GM12878 (cell line): ENCODE measurements around the gene NADSYN1. TPM values are rescaled to one million over a fixed set of nuclear protein-coding genes. Genes with fewer than 3 reads are reported as not detected.

ENCODE experiments used
- ATAC-seq: fragments of 200-7000 bp; cut with Tn5 transposase; 3 replicates; pipeline ENCODE4 v1.9.1; 2020; ENCODE audit warnings: mild to moderate bottlenecking, moderate library complexity
- BruUV-seq: library from RNA; stranded (reverse); fragments of 400-500 nt; replicated peaks from 2 replicates; lab custom pipeline; 2021; lab: Mats Ljungman, UMichigan
- CTCF ChIA-PET: fragments of 300-600 bp; sonication (Branson Sonifier 250); formaldehyde crosslinking; extraction: SDS; loops from one replicate; lab custom pipeline; 2021; ENCODE audit warnings: inconsistent platforms; lab: Yijun Ruan, JAX
- POLR2A ChIA-PET: fragments of 350-600 bp; formaldehyde crosslinking; extraction: SDS; loops from one replicate; lab custom pipeline; 2021; ENCODE audit warnings: inconsistent platforms; lab: Charles Lee
- RAD21 ChIA-PET: fragments of 300-600 bp; sonication (Branson Sonifier 250); formaldehyde crosslinking; loops from one replicate; lab custom pipeline; 2023; ENCODE audit warnings: antibody characterized with exemption; ENCODE audit not compliant: unreplicated experiment; lab: Charles Lee
- SMC1A ChIA-PET: fragments of 300-600 bp; sonication (Branson Sonifier 250); formaldehyde crosslinking; loops from one replicate; lab custom pipeline; 2023; ENCODE audit not compliant: unreplicated experiment, uncharacterized antibody; lab: Charles Lee
- DNase-seq: peaks from one replicate; pipeline ENCODE4 v3.0.0-alpha.2; 2011; ENCODE audit warnings: low read depth, low spot score
- FAIRE-seq: peaks from 3 replicates; lab custom pipeline; 2011; peaks lifted over from hg19 to GRCh38; lab: Jason Lieb, UNC
- H2AFZ ChIP-seq: 2 replicates; pipeline ENCODE4 v1.6.0; 2011; ENCODE audit warnings: low read depth, low read length, control low read depth; ENCODE audit not compliant: control insufficient read depth
- H3K27ac ChIP-seq: 2 replicates; pipeline ENCODE4 v1.5.1; 2011; ENCODE audit warnings: control low read depth; ENCODE audit not compliant: control insufficient read depth, insufficient read depth
- H3K27me3 ChIP-seq, 2 experiments: replicated peaks in 1 of 2; 2 replicates each; pipeline versions ENCODE4 v1.6.0 to v1.6.1; 2011; ENCODE audit warnings: low read length in 1 of 2; ENCODE audit not compliant: control insufficient read depth in 2 of 2, insufficient read depth in 2 of 2
- H3K36me3 ChIP-seq, 2 experiments: 2 replicates each; pipeline ENCODE4 v1.5.1; 2011; ENCODE audit warnings: low read length in 1 of 2; ENCODE audit not compliant: control insufficient read depth in 2 of 2, insufficient read depth in 2 of 2
- H3K4me1 ChIP-seq: 2 replicates; pipeline ENCODE4 v1.6.1; 2011; ENCODE audit warnings: mild to moderate bottlenecking, low read length, moderate library complexity, mixed read lengths; ENCODE audit not compliant: control insufficient read depth, insufficient read depth
- H3K4me2 ChIP-seq: 2 replicates; pipeline ENCODE4 v1.6.0; 2011; ENCODE audit warnings: control low read depth; ENCODE audit not compliant: control insufficient read depth, insufficient read depth
- H3K4me3 ChIP-seq: fragments of 200-600 bp; sonication (generic); 2 replicates; pipeline ENCODE4 v1.5.1; 2016
- H3K79me2 ChIP-seq: 2 replicates; pipeline ENCODE4 v1.6.0; 2011; ENCODE audit warnings: low read length; ENCODE audit not compliant: control insufficient read depth, insufficient read depth
- H3K9ac ChIP-seq: 2 replicates; pipeline ENCODE4 v1.8.0; 2011; ENCODE audit warnings: low read length, control low read depth, mixed read lengths; ENCODE audit not compliant: control insufficient read depth, insufficient read depth
- H3K9me3 ChIP-seq: replicated peaks from 3 replicates; pipeline ENCODE4 v1.5.1; 2011; ENCODE audit warnings: mild to moderate bottlenecking, low read length; ENCODE audit not compliant: control insufficient read depth, insufficient read depth
- H4K20me1 ChIP-seq: 2 replicates; pipeline ENCODE4 v1.6.0; 2011; ENCODE audit not compliant: control insufficient read depth, insufficient read depth
- CHD1 ChIP-seq: IDR thresholded peaks from 2 replicates; pipeline ENCODE4 v1.6.1; 2012; ENCODE audit warnings: low read depth, low read length, improper control_type of control experiment
- CREB1 ChIP-seq: IDR thresholded peaks from 2 replicates; pipeline ENCODE4 v1.6.1; 2012; ENCODE audit warnings: low read depth, mild to moderate bottlenecking, inconsistent platforms
- CUX1 ChIP-seq: IDR thresholded peaks from 2 replicates; pipeline ENCODE4 v1.6.1; 2012; ENCODE audit warnings: improper control_type of control experiment, low read depth, low read length; ENCODE audit not compliant: insufficient replicate concordance
- E4F1 ChIP-seq: fragments of 450-650 bp; IDR thresholded peaks from 2 replicates; pipeline ENCODE4 v1.6.1; 2018; ENCODE audit warnings: borderline replicate concordance, mild to moderate bottlenecking; ENCODE audit not compliant: partially characterized antibody
- EZH2 ChIP-seq: IDR thresholded peaks from 2 replicates; pipeline ENCODE4 v1.6.1; 2012; ENCODE audit warnings: low read depth, mild to moderate bottlenecking, control low read depth, inconsistent platforms, low read length, borderline replicate concordance; ENCODE audit not compliant: control insufficient read depth
- FOXM1 ChIP-seq: IDR thresholded peaks from 2 replicates; pipeline ENCODE4 v1.6.1; 2012; ENCODE audit warnings: low read depth, mild to moderate bottlenecking, inconsistent platforms, low read length, moderate library complexity
- NR2F1 ChIP-seq: fragments of 450-650 bp; conservative IDR thresholded peaks from 2 replicates; pipeline ENCODE4 v1.6.1; 2017; ENCODE audit warnings: mild to moderate bottlenecking
- NRF1 ChIP-seq: conservative IDR thresholded peaks from 2 replicates; pipeline ENCODE4 v1.6.1; 2011; ENCODE audit warnings: mild to moderate bottlenecking, low read depth, low read length, improper control_type of control experiment
- POLR2AphosphoS5 ChIP-seq: IDR thresholded peaks from 2 replicates; pipeline ENCODE4 v1.6.1; 2011; ENCODE audit warnings: mild to moderate bottlenecking, low read length, inconsistent platforms
- SPI1 ChIP-seq: IDR thresholded peaks from 2 replicates; pipeline ENCODE4 v1.6.1; 2011; ENCODE audit warnings: low read depth, mild to moderate bottlenecking, low read length, moderate library complexity, borderline replicate concordance; ENCODE audit not compliant: insufficient read depth
- STAT3 ChIP-seq: IDR thresholded peaks from 2 replicates; pipeline ENCODE4 v1.6.1; 2011; ENCODE audit warnings: low read depth, low read length, improper control_type of control experiment
- SUZ12 ChIP-seq: fragments of 200-600 bp; sonication (generic); IDR thresholded peaks from one replicate; pipeline ENCODE4 v1.6.1; 2018; ENCODE audit warnings: antibody characterized with exemption, mild to moderate bottlenecking; ENCODE audit not compliant: unreplicated experiment
- ZBTB11 ChIP-seq: fragments of 450-650 bp; formaldehyde crosslinking; IDR thresholded peaks from 2 replicates; pipeline ENCODE4 v1.5.0; 2022; ENCODE audit warnings: mild to moderate bottlenecking, missing genetic modification characterization
- WGBS: methylation state at CpG from one replicate; pipeline ENCODE4 v1.1.6; 2016; ENCODE audit warnings: low lambda C conversion rate; ENCODE audit not compliant: insufficient replicate concordance, insufficient coverage; ENCODE audit errors: missing lambda C conversion rate; 5-methylcytosine and 5-hydroxymethylcytosine counted together
- in situ Hi-C: fragments of 300-500 bp; cut with MboI; formaldehyde crosslinking; loops from 9 replicates; pipeline ENCODE4 v1.14.3; 2018; ENCODE audit warnings: mixed read lengths
- intact Hi-C: fragments of 100-400 bp; cut with micrococcal nuclease; formaldehyde crosslinking; loops from one replicate; pipeline ENCODE4 v1.14.2; 2022; ENCODE audit not compliant: unreplicated experiment
- polyA plus RNA-seq, 11 experiments: library from polyadenylated mRNA; depleted of rRNA in 4 of 11; unstranded in 6 of 11; stranded (reverse) in 5 of 11; fragments of >200 nt; fragmentation: Nextera tagmentation in 4 of 11; fragmentation: Illumina TruSeq in 1 of 11; extraction: Ambion mirVana in 4 of 11; extraction: Trizol in 1 of 11; gene quantifications; 1 replicate in 1 of 11; 2 replicates in 10 of 11; pipeline versions ENCODE4 v1.2.1 to v1.2.3, GENCODE V29; 2011 to 2016; ENCODE audit warnings: inconsistent platforms in 2 of 11, missing spikeins in 2 of 11, low read depth in 1 of 11
- total RNA-seq, 4 experiments: library from RNA; depleted of rRNA in 3 of 4; stranded (reverse); fragments of >200 nt in 3 of 4; fragmentation: Illumina TruSeq in 1 of 4; extraction: Trizol in 1 of 4; gene quantifications; 2 replicates each; pipeline versions ENCODE4 v1.2.1 to v1.2.3, GENCODE V29; 2013 to 2021

The NADSYN1 gene
- total and polyA plus RNA-seq, 10 of the 15 experiments (the other 5 are each of a cell fraction or from before 2014, with no cell fraction given): 12.2 to 90.2 (median 69.5) TPM

GRCh38 chr11:71444811-71445210 is 8.2 kb upstream of the NADSYN1 start:
- ATAC-seq: no peak
- DNase-seq: no peak
- BruUV-seq: no TSS peak
- no peaks in the 10 kb centered on the region for H4K20me1 ChIP-seq
- H3K4me3 ChIP-seq: no peak overlapping the region
- H3K4me1 ChIP-seq: no peaks in the 10 kb centered on the region
- 98% methylated on average over 6 of the region's 6 CpGs for WGBS
- ChIA-PET SMC1A (no interaction called here), POLR2A (no interaction called here), CTCF (interaction anchor here (1.3 to 1.6 kb wide), 2 partner anchors 17 to 119 kb away, joined by 3 read pairs; no protein-coding TSS in a partner anchor), RAD21 (no interaction called here)
- H3K27me3 ChIP-seq: no peaks in the 10 kb centered on the region
- no peak for TF ChIP-seq SUZ12
- TF ChIP-seq FOXM1: no peak
- no peak for TF ChIP-seq NR2F1
- TF ChIP-seq EZH2: no peak
- TF ChIP-seq NRF1: no peak
- no peak for TF ChIP-seq POLR2AphosphoS5
- TF ChIP-seq CREB1: no peak
- TF ChIP-seq E4F1: no peak
- no peak for TF ChIP-seq STAT3
- TF ChIP-seq SPI1: no peak
- TF ChIP-seq CHD1: no peak
- no peak for TF ChIP-seq ZBTB11 (CRISPR knock-in tag)
- no peak for TF ChIP-seq CUX1
- intact Hi-C loops (no loop called here), in situ Hi-C loops (no loop called here)
- no peak overlapping the region for H2AFZ ChIP-seq
- H3K79me2 ChIP-seq: peaks cover 27% of the 10 kb centered on the region
- no peak overlapping the region for H3K4me2 ChIP-seq
- peaks cover 2% of the 10 kb centered on the region; the same call in 2 of the 3 replicates for H3K9me3 ChIP-seq
- H3K36me3 ChIP-seq: peaks cover 12 to 21% of the 10 kb centered on the region in 2 experiments; a peak in 3 of 4 replicates
- H3K9ac ChIP-seq: no peak overlapping the region
- H3K27ac ChIP-seq: no peak overlapping the region
- no peak for FAIRE-seq
